NCI-H526 treated with DMSO at 0.1 percent for 48 hours (cell line): Measurements from ENCODE around the gene INSL3.

Source experiments
- DNase-seq: peaks from one replicate; lab custom pipeline; 2025; lab: John Stamatoyannopoulos, UW

Gene INSL3

GRCh38 chr19:17821190-17821589 lies at the start of gene INSL3:
Gene INSL3, minus strand, starts transcription at chr19:17821519. Its CDS starts 13 bp downstream, at chr19:17821506.
- no peak for DNase-seq

DNA sequence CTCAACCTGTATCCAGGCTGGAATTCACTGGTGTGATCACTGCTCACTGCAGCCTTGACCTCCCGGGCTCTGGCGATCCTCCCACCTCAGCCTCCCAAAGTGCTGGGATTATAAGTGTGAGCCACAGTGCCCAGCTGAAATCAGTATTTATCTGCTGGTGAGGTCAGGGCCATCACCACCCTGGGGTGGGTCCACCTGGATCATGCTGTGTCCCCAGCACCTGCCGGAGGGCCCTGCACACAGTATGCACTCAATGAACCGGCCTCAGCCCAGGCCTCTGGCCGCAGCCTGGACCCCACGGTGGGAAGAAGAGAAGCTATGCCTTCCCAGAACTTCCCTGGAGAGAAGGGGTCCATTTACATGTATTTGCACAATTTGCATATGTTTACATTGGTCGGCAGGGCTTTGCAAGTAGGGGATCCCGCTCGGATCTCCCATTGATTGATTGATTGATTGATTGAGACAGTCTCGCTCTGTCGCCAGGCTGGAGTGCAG lies 47.8 kb upstream of the INSL3 start:
- DNase-seq, result no peak

DNA sequence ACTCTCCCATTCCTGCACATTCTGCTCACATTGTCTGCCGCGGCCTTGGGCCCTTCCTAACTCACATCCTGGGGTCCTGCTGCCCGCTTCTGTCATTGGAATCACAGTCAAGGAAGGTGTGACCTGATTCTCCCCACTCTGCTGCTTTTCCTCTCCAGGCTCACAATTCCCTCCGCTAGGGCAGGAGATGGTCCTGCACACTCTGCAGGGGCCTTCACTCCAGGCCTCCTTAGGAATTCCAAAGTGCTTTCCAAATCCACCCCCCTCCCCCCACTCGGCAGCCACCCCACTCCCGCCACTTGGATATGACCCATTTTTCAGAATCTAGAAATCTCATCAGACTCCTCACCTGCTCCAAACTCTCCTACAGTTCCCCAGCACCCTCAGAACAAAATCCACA lies 47.4 kb upstream of the INSL3 start:
- no peak for DNase-seq

DNA sequence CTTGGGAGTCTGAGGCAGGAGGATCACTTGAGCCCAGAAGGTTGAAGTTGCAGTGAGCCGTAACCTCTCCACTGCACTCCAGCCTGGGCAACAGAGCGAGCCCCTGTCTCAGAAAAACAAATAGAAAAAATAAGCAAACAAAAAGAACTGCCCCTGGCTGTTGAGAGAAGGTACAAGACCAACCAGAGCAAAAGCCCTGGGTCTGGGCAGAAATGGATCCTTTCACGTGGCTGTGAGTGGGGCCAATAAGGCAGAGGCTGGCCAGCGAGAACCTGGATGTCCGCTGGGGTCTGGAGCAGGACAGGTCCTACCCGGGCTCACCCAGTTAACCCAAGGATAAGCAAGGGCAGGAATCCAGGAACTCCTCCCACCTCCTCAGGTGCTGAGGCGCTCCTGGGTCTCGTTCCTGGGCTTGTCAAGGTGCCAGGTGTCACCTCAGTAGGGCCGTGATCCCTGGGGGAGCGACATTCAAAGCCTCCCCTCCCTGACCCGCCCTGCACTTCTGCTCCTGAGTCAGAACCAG lies 45.7 kb upstream of the INSL3 start:
- DNase-seq, result no peak

- no peak for DNase-seq
Observed at GRCh38 chr19:17866312-17866963, 45.1 kb upstream of the INSL3 start.

DNA sequence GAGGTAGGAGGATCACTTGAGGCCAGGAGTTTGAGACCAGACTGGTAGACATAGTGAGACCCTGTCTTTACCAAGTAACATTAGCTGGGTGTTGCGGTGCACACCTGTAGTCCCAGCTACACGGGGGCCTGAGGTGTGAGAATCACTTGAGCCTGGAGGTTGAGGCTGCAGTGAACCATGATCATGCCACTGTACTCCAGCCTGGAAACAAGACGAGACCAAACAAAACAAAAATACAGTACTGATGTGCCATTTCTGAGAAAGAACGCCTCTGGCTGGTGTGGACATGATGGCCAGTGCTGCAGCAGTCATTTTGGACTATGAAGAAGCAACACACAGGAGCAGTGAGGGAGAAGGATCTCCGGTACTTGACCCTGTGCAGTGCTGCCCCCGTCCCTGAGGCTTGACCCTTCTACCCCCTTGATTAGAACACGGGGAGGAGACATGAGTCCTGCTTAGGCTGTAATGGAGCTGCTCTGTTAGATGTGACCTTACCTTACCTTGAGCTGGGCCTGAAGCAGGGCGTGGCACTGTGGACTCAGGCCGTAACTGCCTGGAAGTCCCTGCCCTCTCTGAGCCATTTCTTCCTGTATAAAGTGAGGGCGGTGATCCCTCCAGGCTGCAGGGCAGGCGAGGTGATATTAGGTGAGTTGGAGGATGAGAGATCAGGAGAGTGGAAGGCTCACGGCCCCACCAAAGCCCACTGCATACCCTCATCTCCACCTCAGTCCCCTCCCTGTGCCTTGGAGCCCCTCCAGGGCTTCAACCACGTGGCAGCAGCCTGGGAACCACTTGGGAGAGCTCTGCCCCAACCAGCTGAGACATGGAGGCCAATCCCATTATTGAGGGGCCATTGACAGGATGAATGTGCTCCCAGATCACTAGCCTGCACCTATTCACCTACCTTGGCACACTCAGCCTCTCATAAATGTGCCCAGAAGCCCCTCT lies 44.3 kb upstream of the INSL3 start:
- no peak for DNase-seq

DNA sequence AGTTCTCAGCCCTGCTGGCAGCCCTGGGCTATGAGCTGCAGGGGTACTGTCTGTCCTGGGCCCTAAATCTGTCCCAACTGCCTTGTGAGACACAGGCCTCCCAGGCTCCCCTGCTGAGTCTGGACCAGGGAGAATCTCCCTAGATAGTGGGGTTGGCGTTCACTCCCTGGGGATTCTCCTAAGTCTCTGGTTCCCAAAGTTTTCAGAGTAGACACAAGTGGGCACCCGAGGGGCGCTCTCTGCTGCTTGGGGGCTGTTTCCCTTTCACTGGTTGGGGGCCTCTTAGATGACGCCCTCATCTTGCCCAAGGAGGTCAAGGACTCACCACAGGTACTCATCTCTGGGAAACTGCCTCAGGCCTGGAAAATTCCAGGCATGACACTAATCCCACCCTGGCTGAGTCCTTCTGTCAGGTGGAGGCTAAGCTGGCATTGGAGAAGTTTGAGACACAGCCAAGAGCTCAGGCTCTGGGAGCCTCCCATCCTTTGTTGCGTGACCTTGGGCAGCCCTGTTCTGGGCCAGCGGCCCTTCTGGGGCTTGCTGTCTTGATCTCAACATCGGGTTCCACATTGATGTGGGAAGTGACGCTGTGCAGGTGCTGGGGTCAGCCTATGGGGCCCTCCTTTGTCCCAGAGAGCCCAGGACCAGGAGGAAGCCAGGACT lies 42.3 kb upstream of the INSL3 start:
- DNase-seq, result no peak

GRCh38 chr19:17862711-17863519 lies 41.6 kb upstream of the INSL3 start:
- DNase-seq, result no peak

- no peak for DNase-seq
Observed at GRCh38 chr19:17861542-17862402, 40.5 kb upstream of the INSL3 start.

DNA sequence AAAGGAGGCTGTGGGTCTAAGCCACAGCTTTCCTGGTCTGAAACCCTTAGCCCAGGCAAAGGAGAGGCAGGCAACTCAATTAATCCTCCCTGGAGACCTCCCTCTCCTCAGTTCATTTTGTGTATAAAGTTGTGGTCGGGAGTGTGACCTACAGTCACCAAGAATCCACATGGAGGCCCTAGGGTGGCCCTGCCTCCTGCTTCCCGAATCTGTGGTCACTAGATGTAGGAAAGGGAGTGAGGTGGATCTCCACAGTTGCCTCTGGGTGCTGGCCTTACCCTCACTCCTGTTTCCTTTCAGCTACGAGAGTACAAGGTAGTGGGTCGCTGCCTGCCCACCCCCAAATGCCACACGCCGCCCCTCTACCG lies 39.7 kb upstream of the INSL3 start:
- DNase-seq, result no peak

- DNase-seq, result no peak
Observed at GRCh38 chr19:17860331-17860992, 39.1 kb upstream of the INSL3 start.

GRCh38 chr19:17859533-17860330 lies 38.4 kb upstream of the INSL3 start, which contains the start of gene RPL18A:
Gene RPL18A, plus strand, starts transcription at chr19:17859910. Its CDS starts 47 bp downstream, at chr19:17859957.
- peak; percentile 97 for DNase-seq

GRCh38 chr19:17855280-17856152 lies 34.2 kb upstream of the INSL3 start:
- DNase-seq, result peak; percentile 22

- no peak for DNase-seq
Observed at GRCh38 chr19:17854061-17854460, 32.7 kb upstream of the INSL3 start.

- no peak for DNase-seq
Observed at GRCh38 chr19:17848595-17849292, 27.4 kb upstream of the INSL3 start.

DNA sequence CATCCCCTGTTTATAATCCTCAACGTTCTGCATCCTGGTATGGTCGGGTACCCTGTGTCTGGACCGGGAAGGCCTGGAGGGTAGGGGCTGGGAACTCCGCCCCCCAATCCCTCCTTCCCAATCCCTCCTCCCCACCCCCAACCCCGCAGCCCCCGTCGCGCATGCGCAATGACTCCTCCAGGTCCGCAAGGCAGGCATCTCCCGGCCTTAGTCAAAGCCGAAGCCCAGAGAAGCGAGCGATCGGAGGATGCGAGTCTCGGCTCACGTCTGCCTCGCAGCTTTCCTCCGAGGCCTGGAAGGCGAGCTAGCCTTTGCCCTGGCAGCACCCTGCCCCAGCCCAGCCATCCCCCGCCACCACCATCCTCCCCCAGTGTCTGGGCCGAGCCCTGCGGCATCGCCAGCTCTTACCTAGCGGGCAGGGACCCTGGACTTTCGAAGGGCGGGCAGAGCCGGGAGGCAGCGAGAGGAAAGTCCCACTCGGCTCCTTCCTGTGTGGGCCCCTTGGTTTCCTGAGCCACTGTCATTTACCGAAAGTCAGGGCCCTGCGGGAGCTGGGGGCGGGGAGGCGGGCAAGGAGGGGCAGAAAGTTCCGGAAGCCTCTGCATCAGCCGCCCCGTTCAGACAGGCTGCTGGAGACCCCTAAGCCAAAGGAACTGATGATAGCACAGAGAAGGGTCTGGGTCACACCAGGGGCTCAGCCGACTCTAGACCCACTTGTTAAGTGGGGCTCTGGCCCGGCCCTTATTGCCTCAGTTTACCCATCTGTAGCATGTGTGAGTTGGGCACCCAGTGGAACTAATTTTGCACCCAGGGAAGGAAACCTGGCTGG lies 26.4 kb upstream of the INSL3 start, which contains the start of gene JAK3:
Gene JAK3 (minus strand): TSS at position 445 of the 829 bp plus-strand sequence. CDS start 3,565 bp downstream, outside the sequence.
- DNase-seq, result no peak
